ENCODE measurements around the gene LOX.
"Not testable (repeated sequence)": the region's sequence is repeated elsewhere in the genome, so short reads cannot be mapped to it uniquely, and the experiment has no call there.

Gene LOX

GRCh38 chr5:122097391-122097790 lies 19.3 kb upstream of the LOX start:
- no peak for DNase-seq

- no peak for DNase-seq
Observed at GRCh38 chr5:122095158-122095557, 17.1 kb upstream of the LOX start.

GRCh38 chr5:122094251-122094650 lies 16.2 kb upstream of the LOX start:
- DNase-seq = not testable (repeated sequence)

- DNase-seq = peak; percentile 95
Observed at GRCh38 chr5:122093415-122094180, 15.5 kb upstream of the LOX start.

GRCh38 chr5:122091936-122092600 lies 14.0 kb upstream of the LOX start:
- DNase-seq = peak; percentile 88

GRCh38 chr5:122089096-122090013 lies 11.3 kb upstream of the LOX start:
- peak; percentile 91 for DNase-seq

GRCh38 chr5:122085041-122085440 lies 7.0 kb upstream of the LOX start:
- no peak for DNase-seq

- no peak for DNase-seq
Observed at GRCh38 chr5:122083535-122083934, 5.5 kb upstream of the LOX start.

- DNase-seq = no peak
Observed at GRCh38 chr5:122081541-122081940, 3.5 kb upstream of the LOX start.

- DNase-seq = no peak
Observed at GRCh38 chr5:122077366-122078115, 518 bp downstream of the LOX start.

GRCh38 chr5:122076669-122077365 lies 1.2 kb downstream of the LOX start:
- DNase-seq = peak; percentile 82

- DNase-seq = peak; percentile 46
Observed at GRCh38 chr5:122076050-122076461, 2.0 kb downstream of the LOX start.

GRCh38 chr5:122073864-122074263 lies 4.2 kb downstream of the LOX start:
- no peak for DNase-seq

GRCh38 chr5:122073018-122073417 lies 5.0 kb downstream of the LOX start:
- DNase-seq = peak; percentile 27

GRCh38 chr5:122067390-122067789 lies 10.7 kb downstream of the LOX start:
- DNase-seq = no peak

- DNase-seq = no peak
Observed at GRCh38 chr5:122064992-122065391, 13.1 kb downstream of the LOX start.

GRCh38 chr5:122063836-122064235 lies 14.2 kb downstream of the LOX start:
- DNase-seq = peak; percentile 40

- no peak for DNase-seq
Observed at GRCh38 chr5:122062205-122062604, 15.9 kb downstream of the LOX start.

- DNase-seq = no peak
Observed at GRCh38 chr5:122056913-122057312, 21.1 kb downstream of the LOX start.

- DNase-seq = no peak
Observed at GRCh38 chr5:122054266-122054665, 23.8 kb downstream of the LOX start.

Data from fibroblast of skin of back (primary cell).